GM18861 (cell line): ENCODE measurements around the gene TGM4.

Source experiments
- ATAC-seq: cut with Tn5 transposase; IDR thresholded peaks from one replicate; pipeline ENCODE4 v1.9.1; 2021; ENCODE audit not compliant: unreplicated experiment

Gene TGM4

DNA sequence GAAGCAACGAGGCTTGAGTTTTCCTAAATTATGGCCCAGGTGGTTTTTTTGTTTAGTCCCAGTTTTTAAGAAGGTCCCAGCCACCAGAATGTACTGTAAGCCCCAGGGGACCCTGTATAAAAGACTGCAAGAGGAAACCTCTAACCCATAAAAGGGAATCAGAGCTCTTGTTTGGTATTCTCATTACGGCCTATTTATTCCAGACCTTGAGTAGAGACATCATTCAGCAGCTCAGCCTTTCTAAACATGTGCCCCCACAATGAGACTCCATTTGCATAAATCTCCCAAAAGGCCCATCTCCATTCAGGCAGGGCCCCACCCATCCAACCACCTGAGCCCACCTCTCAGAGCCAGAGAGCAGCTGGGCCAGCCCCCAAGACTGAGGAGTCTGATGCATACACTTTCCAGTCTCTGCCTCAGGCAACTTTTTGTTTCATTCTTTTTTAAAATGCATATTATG is 75.9 kb downstream of the TGM4 start:
- no peak for ATAC-seq

DNA sequence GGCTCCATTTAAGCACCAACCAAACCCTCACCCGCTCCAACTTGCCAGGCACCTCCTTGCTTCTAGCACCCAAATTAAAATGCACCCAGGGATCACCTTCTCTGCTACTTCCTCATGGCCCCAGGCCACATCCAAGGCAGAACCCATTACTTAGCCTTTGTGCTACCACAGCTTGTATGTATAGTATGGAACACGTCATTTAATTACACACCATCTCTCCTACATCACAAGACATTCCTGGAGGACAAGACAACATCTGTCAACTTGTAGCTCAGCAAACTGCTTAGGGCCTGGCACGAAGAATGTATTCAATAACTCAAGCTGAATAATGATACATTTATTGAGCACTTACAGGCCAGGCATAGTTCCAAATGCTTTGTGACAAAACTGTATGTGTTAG is 78.3 kb downstream of the TGM4 start:
- ATAC-seq, result no peak

DNA sequence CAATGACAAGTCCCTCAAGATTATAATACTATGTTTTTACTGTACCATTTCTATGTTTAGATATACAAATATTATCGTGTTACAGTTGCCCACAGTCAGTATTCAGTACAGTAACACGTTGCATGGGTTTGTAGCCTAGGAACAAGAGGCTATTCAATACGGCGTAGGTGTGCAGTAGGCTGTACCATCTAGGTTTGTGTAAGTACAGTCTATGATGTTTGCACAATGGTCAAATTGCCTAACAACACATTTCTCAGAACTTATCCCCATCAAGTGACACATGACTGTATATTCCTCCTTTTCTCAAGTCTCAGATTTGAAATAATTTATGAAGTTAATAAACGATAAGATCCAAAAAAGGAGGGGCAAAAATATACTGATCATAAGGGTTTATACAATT is 79.9 kb downstream of the TGM4 start:
- no peak for ATAC-seq

DNA sequence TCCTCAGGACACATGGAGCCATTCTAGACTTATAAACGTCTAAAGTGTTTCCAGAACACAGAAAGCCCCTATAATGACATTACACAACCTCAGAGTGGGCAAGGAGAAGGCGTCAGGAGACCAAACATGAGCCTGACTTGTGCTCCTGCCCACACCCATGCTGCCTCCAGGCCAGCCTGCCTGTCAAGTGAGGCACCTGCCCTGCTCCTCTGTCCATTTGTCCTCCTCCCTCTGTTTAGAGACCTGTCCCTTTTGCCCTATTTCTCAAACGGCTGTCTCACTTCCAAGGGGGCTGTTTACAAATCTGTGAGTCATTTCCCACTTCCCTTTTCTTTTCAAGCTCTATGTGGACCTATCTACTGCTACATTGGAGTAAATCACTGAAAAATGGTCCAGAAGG is 80.6 kb downstream of the TGM4 start:
- peak; percentile 69 for ATAC-seq

DNA sequence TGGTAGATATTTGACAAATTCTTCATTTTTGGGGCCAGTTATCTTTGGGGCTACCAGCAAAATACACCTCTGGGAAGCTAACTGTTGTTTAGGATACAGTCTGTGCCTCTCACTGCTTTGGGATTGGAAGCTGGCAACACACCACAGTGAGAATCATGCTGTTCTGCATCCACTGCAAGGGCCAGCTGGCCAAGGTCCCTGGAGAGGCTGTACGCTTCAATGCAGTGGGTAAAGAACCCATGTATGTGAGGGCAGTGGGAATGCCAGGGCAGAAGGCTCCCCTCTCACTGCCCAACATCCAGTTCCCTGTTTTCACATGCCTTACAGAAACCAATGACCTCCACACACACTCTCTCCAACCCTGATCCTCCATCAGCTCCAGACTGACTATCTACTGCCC is 81.5 kb downstream of the TGM4 start:
- no peak for ATAC-seq

DNA sequence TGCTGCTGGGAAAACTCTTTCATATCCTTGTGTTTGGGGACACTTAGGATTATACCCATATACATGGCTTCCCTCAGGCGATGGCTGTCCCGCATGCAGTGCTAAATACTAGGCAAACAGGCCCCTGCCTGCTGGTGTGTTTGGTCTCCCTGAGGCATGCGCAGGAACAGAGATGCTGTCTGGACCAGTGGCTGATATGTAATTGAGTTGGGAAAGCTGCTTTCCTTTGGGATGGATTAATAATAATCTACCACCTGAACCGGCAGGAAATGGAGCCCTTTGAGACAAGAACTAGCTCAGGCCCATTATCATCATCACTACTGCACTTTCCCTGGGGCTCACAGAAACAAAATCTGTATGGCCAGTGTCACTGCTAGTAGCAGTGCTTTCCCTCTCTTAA is 83.6 kb downstream of the TGM4 start:
- ATAC-seq, result no peak

DNA sequence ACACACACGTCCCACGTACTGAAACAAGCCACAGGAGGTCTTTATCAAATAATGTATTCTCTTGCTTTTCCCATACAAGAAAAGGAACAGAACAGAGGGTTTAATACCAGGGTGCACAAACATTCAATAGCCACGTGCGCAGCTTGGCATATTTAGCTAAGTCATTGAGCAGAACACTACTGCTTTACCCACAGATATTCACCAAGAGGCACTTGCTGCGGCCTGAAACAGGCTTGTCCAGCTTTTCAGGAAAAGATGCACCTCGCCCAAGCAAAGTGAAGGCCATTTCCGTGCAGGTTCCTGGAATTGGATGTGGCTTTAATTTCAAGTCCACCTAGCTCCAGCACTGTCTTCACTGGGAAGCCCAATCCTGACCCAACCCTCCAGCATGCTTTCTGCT is 84.0 kb downstream of the TGM4 start:
- ATAC-seq, result no peak

DNA sequence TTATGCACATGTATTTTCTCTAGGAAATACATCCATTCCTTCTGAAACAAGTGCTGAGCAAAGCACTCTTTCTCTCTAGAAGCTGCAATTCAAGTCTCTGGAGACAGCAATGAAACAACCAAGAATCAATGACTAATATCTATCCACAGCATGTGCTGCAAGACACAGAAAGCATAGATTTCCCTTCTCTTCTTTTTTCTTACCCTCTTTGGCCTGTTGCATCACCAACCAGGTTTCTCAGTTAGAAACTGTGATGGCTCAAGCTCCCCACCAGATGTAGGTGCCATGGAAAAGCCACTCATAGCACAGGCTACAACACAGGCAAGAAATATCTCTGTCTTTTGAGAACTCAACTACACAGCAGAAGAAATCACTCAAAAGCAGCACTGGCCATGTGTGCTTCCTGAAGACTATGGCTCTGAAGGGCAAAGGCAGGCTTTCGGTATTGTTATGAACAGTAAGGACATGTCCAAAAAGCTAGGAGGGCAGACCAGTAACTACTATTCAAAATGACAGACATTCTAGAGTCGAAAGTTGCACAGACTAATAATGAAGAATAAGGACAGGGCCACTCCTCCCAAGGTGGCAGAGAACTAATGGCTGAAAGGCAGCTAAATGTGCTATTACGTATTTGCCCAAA is 86.1 kb downstream of the TGM4 start:
- ATAC-seq, result no peak

DNA sequence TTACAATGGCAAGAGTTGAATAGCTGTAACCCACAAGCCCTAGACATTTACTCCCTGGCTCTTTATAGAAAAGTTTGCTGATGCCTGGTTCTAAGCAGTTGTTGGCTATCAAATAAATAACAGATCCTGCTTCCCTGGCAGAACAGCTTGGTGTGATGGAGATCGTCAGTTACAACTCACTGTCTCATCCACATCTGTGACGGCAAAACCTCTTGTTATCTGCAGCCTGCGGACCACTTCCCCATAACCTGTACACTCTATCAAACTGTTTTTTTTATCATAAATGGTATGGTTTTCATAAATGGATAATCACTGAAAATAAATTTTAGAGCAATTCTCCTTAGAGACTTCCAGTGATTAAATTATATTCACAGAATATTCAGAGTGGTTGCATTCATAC is 87.5 kb downstream of the TGM4 start:
- ATAC-seq, result no peak

DNA sequence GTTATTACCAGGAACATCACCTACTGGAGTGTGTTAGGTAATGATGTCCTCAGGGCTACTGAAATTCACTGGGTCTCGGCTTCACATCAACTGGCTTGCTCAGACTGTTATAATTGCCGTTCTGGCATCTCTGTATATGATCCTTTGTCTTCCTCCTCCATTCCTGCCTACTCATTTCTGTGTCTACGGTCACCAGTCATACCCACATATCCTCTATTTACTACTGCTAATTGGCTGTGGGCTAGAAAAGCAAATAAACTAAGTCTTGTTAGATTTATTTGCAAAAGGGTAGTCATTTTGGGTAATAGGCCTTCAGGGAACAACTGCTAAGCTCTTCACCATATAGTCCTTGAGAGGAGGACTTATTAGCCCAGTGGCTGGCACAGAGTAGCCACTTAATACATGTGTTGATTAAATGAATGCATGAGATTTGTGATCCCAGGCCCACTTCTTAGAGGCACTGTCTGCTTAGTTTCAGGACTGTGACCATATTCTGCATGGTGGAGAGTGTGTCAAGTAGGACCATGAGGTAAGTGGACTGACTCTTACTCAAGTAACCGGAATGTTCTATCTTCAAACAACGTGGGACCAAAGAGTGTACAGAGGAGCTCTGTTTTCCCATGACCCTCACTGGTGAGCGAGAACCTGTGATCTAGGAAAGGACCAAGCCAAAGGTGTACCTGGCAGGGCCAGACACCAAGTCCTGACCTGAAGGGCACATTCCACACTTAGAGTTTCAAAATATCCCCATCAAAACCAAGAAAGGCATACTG is 88.4 kb downstream of the TGM4 start:
- ATAC-seq, result no peak

DNA sequence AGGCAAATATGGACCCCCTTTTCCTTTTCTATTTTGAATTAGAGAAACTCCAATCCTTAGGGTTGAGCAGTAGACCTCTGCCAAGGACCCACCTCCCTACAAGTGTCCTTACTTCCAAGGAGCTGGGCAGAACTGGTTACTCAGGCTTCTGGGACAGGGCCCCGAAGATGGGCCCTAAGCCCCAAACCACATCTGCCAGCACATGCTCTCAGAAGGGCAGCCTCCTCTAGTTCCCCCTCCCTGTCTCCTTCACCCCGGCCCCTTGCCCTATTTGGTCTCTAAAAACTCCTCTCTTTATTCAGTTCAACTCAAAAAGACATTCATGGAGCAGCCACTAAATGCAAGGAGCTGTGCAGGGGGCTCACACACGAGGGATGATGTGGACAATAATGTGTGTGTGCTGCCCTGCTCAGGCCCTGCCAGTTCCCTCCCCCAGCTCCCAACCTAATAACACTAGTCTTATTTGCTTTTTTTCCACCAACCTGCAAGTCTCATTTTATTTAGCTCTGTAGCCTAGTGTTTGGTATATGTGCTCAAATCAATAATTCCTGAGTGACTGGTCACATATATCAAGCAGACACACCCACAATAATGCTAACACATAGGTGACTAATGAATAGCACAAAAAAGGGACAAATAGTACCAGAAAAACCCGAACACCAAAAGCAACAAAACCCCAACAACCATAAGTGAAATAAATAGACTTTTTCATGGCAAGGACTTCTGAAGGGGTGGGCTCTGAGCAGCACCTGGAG is 89.3 kb downstream of the TGM4 start:
- ATAC-seq, result no peak
